Measurements from ENCODE around the gene CNST. TPM values are rescaled to one million over a fixed set of nuclear protein-coding genes. Genes with fewer than 3 reads are reported as not detected.

The CNST gene
- total and polyA plus RNA-seq, 2 of the 13 experiments (the other 11 are each of a cell fraction or from before 2014, with no cell fraction given), result 6.3 to 12.4 TPM

DNA sequence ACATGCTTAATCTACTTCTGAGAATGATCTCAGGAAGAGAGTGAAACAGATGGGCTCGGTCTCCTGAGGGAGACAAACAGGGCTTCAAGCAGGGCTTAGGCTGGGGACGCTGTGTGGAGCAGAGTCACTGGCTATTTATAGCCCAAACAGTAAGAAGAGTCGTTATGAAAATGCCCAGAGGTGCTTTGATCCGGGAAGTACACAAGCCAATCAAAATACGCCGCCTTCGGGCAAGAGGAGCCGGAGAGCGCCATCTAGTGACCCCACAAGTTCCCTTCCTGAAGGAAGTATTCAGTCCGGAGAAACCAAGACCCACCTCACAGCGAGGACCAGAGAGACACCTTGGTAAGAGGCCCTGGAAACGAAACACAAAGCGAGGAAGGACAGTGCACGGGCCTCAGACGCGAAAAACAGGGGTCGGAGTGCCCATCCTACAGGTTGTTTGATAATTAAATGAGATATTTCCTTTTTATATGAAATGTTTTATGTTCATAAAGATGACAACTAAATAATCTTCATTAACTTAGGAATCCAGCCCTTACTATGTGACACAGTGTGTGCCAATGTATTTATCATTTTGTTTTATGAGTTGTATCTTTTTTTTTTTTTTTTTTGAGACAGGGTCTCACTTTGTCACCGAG is 133.0 kb downstream of the CNST start (continued):
- TF ChIP-seq, protein P1, sequence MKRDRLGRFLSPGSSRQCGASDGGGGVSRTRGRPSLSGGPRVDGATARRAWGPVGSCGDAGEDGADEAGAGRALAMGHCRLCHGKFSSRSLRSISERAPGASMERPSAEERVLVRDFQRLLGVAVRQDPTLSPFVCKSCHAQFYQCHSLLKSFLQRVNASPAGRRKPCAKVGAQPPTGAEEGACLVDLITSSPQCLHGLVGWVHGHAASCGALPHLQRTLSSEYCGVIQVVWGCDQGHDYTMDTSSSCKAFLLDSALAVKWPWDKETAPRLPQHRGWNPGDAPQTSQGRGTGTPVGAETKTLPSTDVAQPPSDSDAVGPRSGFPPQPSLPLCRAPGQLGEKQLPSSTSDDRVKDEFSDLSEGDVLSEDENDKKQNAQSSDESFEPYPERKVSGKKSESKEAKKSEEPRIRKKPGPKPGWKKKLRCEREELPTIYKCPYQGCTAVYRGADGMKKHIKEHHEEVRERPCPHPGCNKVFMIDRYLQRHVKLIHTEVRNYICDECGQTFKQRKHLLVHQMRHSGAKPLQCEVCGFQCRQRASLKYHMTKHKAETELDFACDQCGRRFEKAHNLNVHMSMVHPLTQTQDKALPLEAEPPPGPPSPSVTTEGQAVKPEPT (CRISPR knock-in tag; IDR thresholded peaks at IDR 0.05; ENCODE audit: low read depth), result no peak
- TF ChIP-seq, protein P2, sequence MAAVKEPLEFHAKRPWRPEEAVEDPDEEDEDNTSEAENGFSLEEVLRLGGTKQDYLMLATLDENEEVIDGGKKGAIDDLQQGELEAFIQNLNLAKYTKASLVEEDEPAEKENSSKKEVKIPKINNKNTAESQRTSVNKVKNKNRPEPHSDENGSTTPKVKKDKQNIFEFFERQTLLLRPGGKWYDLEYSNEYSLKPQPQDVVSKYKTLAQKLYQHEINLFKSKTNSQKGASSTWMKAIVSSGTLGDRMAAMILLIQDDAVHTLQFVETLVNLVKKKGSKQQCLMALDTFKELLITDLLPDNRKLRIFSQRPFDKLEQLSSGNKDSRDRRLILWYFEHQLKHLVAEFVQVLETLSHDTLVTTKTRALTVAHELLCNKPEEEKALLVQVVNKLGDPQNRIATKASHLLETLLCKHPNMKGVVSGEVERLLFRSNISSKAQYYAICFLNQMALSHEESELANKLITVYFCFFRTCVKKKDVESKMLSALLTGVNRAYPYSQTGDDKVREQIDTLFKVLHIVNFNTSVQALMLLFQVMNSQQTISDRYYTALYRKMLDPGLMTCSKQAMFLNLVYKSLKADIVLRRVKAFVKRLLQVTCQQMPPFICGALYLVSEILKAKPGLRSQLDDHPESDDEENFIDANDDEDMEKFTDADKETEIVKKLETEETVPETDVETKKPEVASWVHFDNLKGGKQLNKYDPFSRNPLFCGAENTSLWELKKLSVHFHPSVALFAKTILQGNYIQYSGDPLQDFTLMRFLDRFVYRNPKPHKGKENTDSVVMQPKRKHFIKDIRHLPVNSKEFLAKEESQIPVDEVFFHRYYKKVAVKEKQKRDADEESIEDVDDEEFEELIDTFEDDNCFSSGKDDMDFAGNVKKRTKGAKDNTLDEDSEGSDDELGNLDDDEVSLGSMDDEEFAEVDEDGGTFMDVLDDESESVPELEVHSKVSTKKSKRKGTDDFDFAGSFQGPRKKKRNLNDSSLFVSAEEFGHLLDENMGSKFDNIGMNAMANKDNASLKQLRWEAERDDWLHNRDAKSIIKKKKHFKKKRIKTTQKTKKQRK (IDR thresholded peaks at IDR 0.05; ENCODE audit: low read length), result no peak
- TF ChIP-seq SAFB2 (CRISPR knock-in tag; IDR thresholded peaks at IDR 0.05; ENCODE audit: borderline replicate concordance, low read depth), result no peak
- TF ChIP-seq, protein P3, sequence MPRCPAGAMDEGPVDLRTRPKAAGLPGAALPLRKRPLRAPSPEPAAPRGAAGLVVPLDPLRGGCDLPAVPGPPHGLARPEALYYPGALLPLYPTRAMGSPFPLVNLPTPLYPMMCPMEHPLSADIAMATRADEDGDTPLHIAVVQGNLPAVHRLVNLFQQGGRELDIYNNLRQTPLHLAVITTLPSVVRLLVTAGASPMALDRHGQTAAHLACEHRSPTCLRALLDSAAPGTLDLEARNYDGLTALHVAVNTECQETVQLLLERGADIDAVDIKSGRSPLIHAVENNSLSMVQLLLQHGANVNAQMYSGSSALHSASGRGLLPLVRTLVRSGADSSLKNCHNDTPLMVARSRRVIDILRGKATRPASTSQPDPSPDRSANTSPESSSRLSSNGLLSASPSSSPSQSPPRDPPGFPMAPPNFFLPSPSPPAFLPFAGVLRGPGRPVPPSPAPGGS (CRISPR knock-in tag; IDR thresholded peaks at IDR 0.05), result no peak
- no peak for TF ChIP-seq PLRG1 (conservative IDR thresholded peaks at IDR 0.05)
- no peak for TF ChIP-seq ZSCAN21 (CRISPR knock-in tag; IDR thresholded peaks at IDR 0.05; ENCODE audit: borderline replicate concordance)
- TF ChIP-seq CCAR2 (optimal IDR thresholded peaks at IDR 0.05; ENCODE audit: low read depth, low read length), result no peak
- TF ChIP-seq, protein P4, sequence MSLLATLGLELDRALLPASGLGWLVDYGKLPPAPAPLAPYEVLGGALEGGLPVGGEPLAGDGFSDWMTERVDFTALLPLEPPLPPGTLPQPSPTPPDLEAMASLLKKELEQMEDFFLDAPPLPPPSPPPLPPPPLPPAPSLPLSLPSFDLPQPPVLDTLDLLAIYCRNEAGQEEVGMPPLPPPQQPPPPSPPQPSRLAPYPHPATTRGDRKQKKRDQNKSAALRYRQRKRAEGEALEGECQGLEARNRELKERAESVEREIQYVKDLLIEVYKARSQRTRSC (CRISPR knock-in tag; IDR thresholded peaks at IDR 0.05; ENCODE audit: low read depth), result no peak
- TF ChIP-seq TERF1 (CRISPR knock-in tag; IDR thresholded peaks at IDR 0.05), result no peak
- TF ChIP-seq NONO (IDR thresholded peaks at IDR 0.05), result no peak
- no peak for TF ChIP-seq NONO (CRISPR knock-in tag; conservative IDR thresholded peaks at IDR 0.05)
- TF ChIP-seq GMEB1 (CRISPR knock-in tag; IDR thresholded peaks at IDR 0.05; ENCODE audit: borderline replicate concordance), result no peak
- no peak for TF ChIP-seq ZZZ3 (CRISPR knock-in tag; IDR thresholded peaks at IDR 0.05; ENCODE audit: borderline replicate concordance)
- TF ChIP-seq ZBTB3 (CRISPR knock-in tag; IDR thresholded peaks at IDR 0.05; ENCODE audit: borderline replicate concordance, low read depth), result no peak
- no peak for TF ChIP-seq ZNF512 (CRISPR knock-in tag; IDR thresholded peaks at IDR 0.05)
- no peak for TF ChIP-seq SMYD3 (CRISPR knock-in tag; IDR thresholded peaks at IDR 0.05)
- TF ChIP-seq RCOR2 (CRISPR knock-in tag; IDR thresholded peaks at IDR 0.05), result no peak

All from HepG2 (cell line).